GM12874 (cell line): ENCODE data around the gene SECISBP2L.

Experiments used
- TF ChIP-seq, protein P1 (sequence below): IDR thresholded peaks from 2 replicates; pipeline ENCODE4 v1.5.1; 2011; ENCODE audit warnings: low read depth, mild to moderate bottlenecking, control low read depth, low read length, moderate library complexity; ENCODE audit not compliant: insufficient read depth

The SECISBP2L gene

DNA sequence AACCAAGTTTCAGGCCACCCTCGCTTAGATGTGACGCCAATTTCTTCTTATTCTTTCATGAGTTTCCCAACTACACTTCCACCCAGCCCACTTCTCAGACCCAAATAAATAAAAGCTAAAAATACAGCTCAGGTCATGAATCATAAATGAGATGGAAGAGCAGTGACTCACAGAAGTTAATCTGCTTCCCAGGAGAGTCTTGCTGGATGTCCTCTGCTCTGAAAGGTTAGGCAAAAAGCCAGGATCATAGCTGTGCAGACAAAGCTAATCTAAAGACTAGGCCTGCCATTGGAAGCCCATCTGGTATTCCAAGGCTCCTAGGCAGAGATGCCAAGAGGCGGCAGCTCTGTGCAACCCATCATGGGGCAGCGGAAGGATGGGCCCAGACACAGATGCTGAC, 106.6 kb downstream of the SECISBP2L start:
- TF ChIP-seq, protein P1, sequence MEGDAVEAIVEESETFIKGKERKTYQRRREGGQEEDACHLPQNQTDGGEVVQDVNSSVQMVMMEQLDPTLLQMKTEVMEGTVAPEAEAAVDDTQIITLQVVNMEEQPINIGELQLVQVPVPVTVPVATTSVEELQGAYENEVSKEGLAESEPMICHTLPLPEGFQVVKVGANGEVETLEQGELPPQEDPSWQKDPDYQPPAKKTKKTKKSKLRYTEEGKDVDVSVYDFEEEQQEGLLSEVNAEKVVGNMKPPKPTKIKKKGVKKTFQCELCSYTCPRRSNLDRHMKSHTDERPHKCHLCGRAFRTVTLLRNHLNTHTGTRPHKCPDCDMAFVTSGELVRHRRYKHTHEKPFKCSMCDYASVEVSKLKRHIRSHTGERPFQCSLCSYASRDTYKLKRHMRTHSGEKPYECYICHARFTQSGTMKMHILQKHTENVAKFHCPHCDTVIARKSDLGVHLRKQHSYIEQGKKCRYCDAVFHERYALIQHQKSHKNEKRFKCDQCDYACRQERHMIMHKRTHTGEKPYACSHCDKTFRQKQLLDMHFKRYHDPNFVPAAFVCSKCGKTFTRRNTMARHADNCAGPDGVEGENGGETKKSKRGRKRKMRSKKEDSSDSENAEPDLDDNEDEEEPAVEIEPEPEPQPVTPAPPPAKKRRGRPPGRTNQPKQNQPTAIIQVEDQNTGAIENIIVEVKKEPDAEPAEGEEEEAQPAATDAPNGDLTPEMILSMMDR: no peak
